Esophagus squamous epithelium (tissue), 5 donors: ENCODE results near the gene RBFOX2. TPM values are rescaled to one million over a fixed set of nuclear protein-coding genes. Genes with fewer than 3 reads are reported as not detected.

Source experiments
- DNase-seq: peaks from one replicate; lab custom pipeline; 2025; lab: John Stamatoyannopoulos, UW
- H3K27ac ChIP-seq, 4 donors: fragments of 200-600 bp; sonication (generic); one replicate each; pipeline ENCODE4 v1.5.1; 2016 to 2019; ENCODE audit warnings: mild to moderate bottlenecking in 1 of 4
- H3K27me3 ChIP-seq, 4 donors: fragments of 200-600 bp; sonication (generic); 1 replicate in 3 of 4; 2 replicates in 1 of 4; pipeline versions ENCODE4 v1.5.1 to v1.6.0; 2017 to 2021; ENCODE audit warnings: antibody characterized with exemption in 1 of 4
- H3K36me3 ChIP-seq, 3 donors: fragments of 200-600 bp; sonication (generic); one replicate each; pipeline ENCODE4 v1.5.1; 2016 to 2019
- H3K4me1 ChIP-seq, 3 donors: fragments of 200-600 bp; sonication (generic); one replicate each; pipeline ENCODE4 v1.5.1; 2017 to 2019
- H3K4me3 ChIP-seq, 4 donors: fragments of 200-600 bp; sonication (generic); 1 replicate in 3 of 4; 2 replicates in 1 of 4; pipeline ENCODE4 v1.5.1; 2016 to 2019; ENCODE audit warnings: mild to moderate bottlenecking in 2 of 4, moderate library complexity in 1 of 4
- H3K9me3 ChIP-seq, 3 donors: fragments of 200-600 bp; sonication (generic); one replicate each; pipeline ENCODE4 v1.5.1; 2016 to 2019
- CTCF ChIP-seq, 6 experiments: fragments of 450-650 bp in 4 of 6; fragments of 200-600 bp in 2 of 6; sonication (generic) in 2 of 6; IDR thresholded peaks; one replicate each; pipeline ENCODE4 v1.5.1; 2016 to 2019; ENCODE audit warnings: antibody characterized with exemption in 6 of 6, mild to moderate bottlenecking in 4 of 6, moderate library complexity in 4 of 6
- POLR2A ChIP-seq, 4 donors: fragments of 450-650 bp; IDR thresholded peaks; one replicate each; pipeline ENCODE4 v1.6.1; 2017; ENCODE audit warnings: antibody characterized with exemption in 4 of 4, mild to moderate bottlenecking in 4 of 4, moderate library complexity in 3 of 4
- WGBS, 2 donors: methylation state at CpG; one replicate each; pipeline ENCODE4 v1.1.5; 2018; 5-methylcytosine and 5-hydroxymethylcytosine counted together
- intact Hi-C: fragments of 100-400 bp; cut with DNase I; formaldehyde crosslinking; loops from one replicate; pipeline ENCODE4 v1.15.0; 2022
- total RNA-seq, 4 donors: library from RNA; depleted of rRNA; stranded (reverse); fragments of >200 nt; gene quantifications; one replicate each; pipeline ENCODE4 v1.1.0, GENCODE V29; 2016
- donor health status: DM: yes; HTN: yes; CAD: no.

Gene RBFOX2
- total RNA-seq, 4 donors from 2014 or later = 33.3 to 69.6 (median 46.3) TPM

GRCh38 chr22:35695202-35695601, 333.4 kb downstream of the RBFOX2 start:
- Histone ChIP-seq H3K9me3 (no peaks in the 10 kb centered on the region), H3K4me3 (no peak overlapping the region), H3K4me1 (no peaks in the 10 kb centered on the region), H3K27me3 (peaks cover 0 to 12% (median 0%) of the 10 kb centered on the region in 4 donors), H3K36me3 (no peaks in the 10 kb centered on the region), H3K27ac (no peak overlapping the region)
- WGBS, 2 donors = 86 to 91% methylated on average over 10 to 13 of the region's 13 CpGs
- intact Hi-C loops = no loop called here
- no peak for DNase-seq
- no peak for TF ChIP-seq CTCF (IDR thresholded peaks at IDR 0.05)

DNA sequence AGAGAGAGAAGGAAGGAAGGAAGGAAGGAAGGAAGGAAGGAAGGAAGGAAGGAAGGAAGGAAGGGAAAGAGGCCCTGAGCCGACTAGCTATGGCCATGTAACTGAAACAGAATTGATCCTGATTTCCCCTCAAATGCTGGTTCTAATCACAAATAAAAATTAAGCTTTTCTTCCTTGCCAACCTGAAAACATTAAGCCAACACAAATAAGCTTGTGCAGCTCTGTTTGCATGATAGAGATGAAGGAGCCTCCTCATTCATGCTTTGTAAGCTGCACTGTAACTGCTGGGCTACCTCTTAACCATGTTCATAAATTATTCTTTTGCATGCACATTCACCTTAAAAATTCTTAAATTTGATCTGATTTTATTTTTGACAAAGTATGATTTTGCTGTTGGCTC, 338.6 kb downstream of the RBFOX2 start:
- Histone ChIP-seq H3K27me3 (peaks cover 0 to 8% (median 0%) of the 10 kb centered on the region in 4 donors), H3K36me3 (no peaks in the 10 kb centered on the region), H3K4me1 (no peaks in the 10 kb centered on the region), H3K4me3 (no peak overlapping the region), H3K9me3 (no peaks in the 10 kb centered on the region), H3K27ac (no peak overlapping the region)
- no peak for TF ChIP-seq POLR2A (IDR thresholded peaks at IDR 0.05)
- TF ChIP-seq CTCF (IDR thresholded peaks at IDR 0.05) = no peak
- intact Hi-C loops = no loop called here
- no peak for DNase-seq
- 47 to 69% methylated on average over 1 of the region's 1 CpG for WGBS, 2 donors

DNA sequence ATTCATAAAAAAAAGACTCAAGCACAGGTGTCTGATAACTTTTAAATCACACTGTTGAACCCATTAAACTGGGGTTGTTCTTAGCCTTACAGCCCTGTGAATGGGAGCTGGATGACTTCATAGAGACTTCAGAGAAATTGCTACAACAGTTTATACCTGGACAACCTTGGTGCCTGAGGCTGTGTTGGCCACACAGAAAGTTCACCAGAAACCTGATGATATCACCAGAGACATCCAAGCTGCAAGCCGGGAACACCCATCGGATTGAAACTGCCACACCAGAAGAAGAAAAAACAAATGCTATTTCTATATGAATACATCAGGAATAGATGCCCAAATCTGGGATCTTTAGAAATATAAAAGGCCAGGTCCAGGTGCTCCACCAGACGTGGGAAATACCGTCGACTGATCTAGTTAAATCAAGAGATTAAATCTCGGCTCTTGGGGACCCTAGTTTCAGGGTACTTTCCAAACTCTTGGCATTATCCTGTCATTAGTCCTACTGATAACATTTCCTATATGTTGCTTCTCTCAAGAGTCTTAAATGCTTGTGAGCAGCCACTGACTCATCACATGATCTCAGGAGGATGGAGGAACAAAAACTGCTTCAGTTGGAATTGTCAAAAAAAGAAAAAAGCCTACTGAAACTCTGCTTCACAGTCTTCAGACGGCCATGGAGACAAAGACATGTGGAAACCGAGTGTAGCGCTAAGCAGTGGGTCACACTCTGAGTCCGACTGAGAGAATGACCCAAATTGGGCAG, 339.5 kb downstream of the RBFOX2 start:
- Histone ChIP-seq H3K27me3 (peaks cover 0 to 8% (median 0%) of the 10 kb centered on the region in 4 donors), H3K27ac (no peak overlapping the region), H3K4me1 (no peaks in the 10 kb centered on the region), H3K36me3 (no peaks in the 10 kb centered on the region), H3K9me3 (no peaks in the 10 kb centered on the region), H3K4me3 (no peak overlapping the region)
- no peak for DNase-seq
- intact Hi-C loops = no loop called here
- 77 to 88% methylated on average over 10 of the region's 10 CpGs for WGBS, 2 donors
- TF ChIP-seq POLR2A (IDR thresholded peaks at IDR 0.05) (no peak), CTCF (IDR thresholded peaks at IDR 0.05) (no peak)

Other genes with a start within 250 kb of the RBFOX2 start
- gene APOL3, start 131.9 kb upstream of the RBFOX2 start, total RNA-seq = 10 to 100 TPM in 2 of 4 donors, 1 to 10 TPM in 2; 6.8 to 48.1 (median 17.0) TPM
- gene APOL4, start 173.0 kb upstream of the RBFOX2 start, total RNA-seq = 10 to 100 TPM in 1 of 4 donors, 1 to 10 TPM in 2, under 1 TPM in 1; 0.45 to 10.3 (median 2.1) TPM
- 10 to 100 TPM; 14.6 to 44.5 (median 23.5) TPM for gene APOL2, start 210.7 kb upstream of the RBFOX2 start, total RNA-seq
- gene APOL1, start 224.3 kb upstream of the RBFOX2 start, total RNA-seq = 10 to 100 TPM in 3 of 4 donors, 1 to 10 TPM in 1; 8.4 to 49.3 (median 20.6) TPM